ENCODE results near the gene ACAT2. TPM values are rescaled to one million over a fixed set of nuclear protein-coding genes. Genes with fewer than 3 reads are reported as not detected.
A peak's percentile ranks its signal among the peaks of the same experiment; 100 is the strongest.

The ACAT2 gene
- total RNA-seq, 1 experiment from 2014 or later, result 108 TPM

GRCh38 chr6:159760602-159761057 lies 1.2 kb upstream of the ACAT2 start:
- peak overlapping the region; percentile 88 for H3K27ac Mint-ChIP-seq (ENCODE audit: unreplicated experiment)
- no peaks in the 10 kb centered on the region for H3K9me3 Mint-ChIP-seq (ENCODE audit: low read depth, unreplicated experiment)
- intact Hi-C loops (cut with micrococcal nuclease; ENCODE audit: unreplicated experiment), result no loop called here
- DNase-seq, result no peak
- peaks cover 77% of the 10 kb centered on the region for H3K36me3 Mint-ChIP-seq (ENCODE audit: insufficient read depth, unreplicated experiment)
- BruUV-seq (replicated peaks), result no TSS peak
- CTCF ChIA-PET, result no interaction called here
- peak overlapping the region; percentile 99 for H3K4me3 Mint-ChIP-seq (ENCODE audit: low read depth, unreplicated experiment)
- peaks cover 36% of the 10 kb centered on the region for H3K4me1 Mint-ChIP-seq (ENCODE audit: low read depth, unreplicated experiment)
- no peak for TF ChIP-seq CTCF (IDR thresholded peaks at IDR 0.05; ENCODE audit: unreplicated experiment)
- no peaks in the 10 kb centered on the region for H3K27me3 Mint-ChIP-seq (ENCODE audit: unreplicated experiment)

GRCh38 chr6:159761129-159761872 lies 544 bp upstream of the ACAT2 start:
- H3K27me3 Mint-ChIP-seq (ENCODE audit: unreplicated experiment), result no peaks in the 10 kb centered on the region
- H3K4me1 Mint-ChIP-seq (ENCODE audit: low read depth, unreplicated experiment), result peaks cover 36% of the 10 kb centered on the region
- CTCF ChIA-PET, result interaction anchor here (1.0 to 1.1 kb wide), 2 partner anchors 29 to 70 kb away, joined by 3 to 4 read pairs; partner anchors contain the start of gene MRPL18
- intact Hi-C loops (cut with micrococcal nuclease; ENCODE audit: unreplicated experiment), result no loop called here
- peaks cover 77% of the 10 kb centered on the region for H3K36me3 Mint-ChIP-seq (ENCODE audit: insufficient read depth, unreplicated experiment)
- TSS peak; percentile 75 for BruUV-seq (replicated peaks)
- no peak for TF ChIP-seq CTCF (IDR thresholded peaks at IDR 0.05; ENCODE audit: unreplicated experiment)
- peak overlapping the region; percentile 99 for H3K4me3 Mint-ChIP-seq (ENCODE audit: low read depth, unreplicated experiment)
- DNase-seq, result no peak
- peak overlapping the region; percentile 88 for H3K27ac Mint-ChIP-seq (ENCODE audit: unreplicated experiment)
- H3K9me3 Mint-ChIP-seq (ENCODE audit: low read depth, unreplicated experiment), result no peaks in the 10 kb centered on the region

DNA sequence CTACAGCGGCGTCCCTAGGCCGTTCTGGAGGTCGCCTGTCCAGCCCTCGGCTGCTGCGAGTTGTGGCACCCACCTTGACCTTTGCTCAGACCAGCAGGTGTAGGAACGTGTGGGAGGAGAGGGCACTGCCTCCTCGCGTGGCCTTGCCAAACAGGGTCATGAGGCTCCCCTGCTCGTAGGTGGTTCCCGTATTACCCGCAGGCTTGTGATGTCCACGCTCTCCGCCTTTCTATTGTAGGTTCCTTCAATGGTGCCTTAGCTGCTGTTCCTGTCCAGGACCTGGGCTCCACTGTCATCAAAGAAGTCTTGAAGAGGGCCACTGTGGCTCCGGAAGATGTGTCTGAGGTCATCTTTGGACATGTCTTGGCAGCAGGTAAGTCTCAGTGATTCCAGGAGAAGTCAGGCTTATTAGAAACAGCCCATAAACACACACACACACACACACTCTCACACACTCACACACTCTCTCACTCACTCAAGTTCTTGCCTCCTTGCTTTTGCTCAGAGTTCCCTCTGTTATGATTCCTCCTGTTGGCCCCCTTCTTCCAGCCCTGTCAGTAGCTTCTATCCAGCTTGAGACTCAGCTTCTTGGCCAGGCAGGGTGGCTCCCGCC lies 942 bp downstream of the ACAT2 start:
- peaks cover 36% of the 10 kb centered on the region for H3K4me1 Mint-ChIP-seq (ENCODE audit: low read depth, unreplicated experiment)
- intact Hi-C loops (cut with micrococcal nuclease; ENCODE audit: unreplicated experiment), result loop anchor here (1.0 kb wide), 1 partner anchor 69 kb away; the partner anchor contains the start of gene SOD2

GRCh38 chr6:159766906-159767305 lies 5.1 kb downstream of the ACAT2 start:
- CTCF ChIA-PET, result no interaction called here
- TF ChIP-seq CTCF (IDR thresholded peaks at IDR 0.05; ENCODE audit: unreplicated experiment), result no peak
- no peaks in the 10 kb centered on the region for H3K27me3 Mint-ChIP-seq (ENCODE audit: unreplicated experiment)
- H3K4me3 Mint-ChIP-seq (ENCODE audit: low read depth, unreplicated experiment), result no peak overlapping the region
- peaks cover 6% of the 10 kb centered on the region for H3K9me3 Mint-ChIP-seq (ENCODE audit: low read depth, unreplicated experiment)
- no TSS peak for BruUV-seq (replicated peaks)
- no peak overlapping the region for H3K27ac Mint-ChIP-seq (ENCODE audit: unreplicated experiment)
- peaks cover 9% of the 10 kb centered on the region for H3K4me1 Mint-ChIP-seq (ENCODE audit: low read depth, unreplicated experiment)
- intact Hi-C loops (cut with micrococcal nuclease; ENCODE audit: unreplicated experiment), result no loop called here
- peaks cover 79% of the 10 kb centered on the region for H3K36me3 Mint-ChIP-seq (ENCODE audit: insufficient read depth, unreplicated experiment)
- no peak for DNase-seq

More for the DNA sequence above, 942 bp downstream of the ACAT2 start:
- CTCF ChIA-PET, result no interaction called here
- H3K36me3 Mint-ChIP-seq (ENCODE audit: insufficient read depth, unreplicated experiment), result peaks cover 80% of the 10 kb centered on the region
- no TSS peak for BruUV-seq (replicated peaks)
- TF ChIP-seq CTCF (IDR thresholded peaks at IDR 0.05; ENCODE audit: unreplicated experiment), result no peak
- H3K27ac Mint-ChIP-seq (ENCODE audit: unreplicated experiment), result peak overlapping the region; percentile 88
- no peaks in the 10 kb centered on the region for H3K27me3 Mint-ChIP-seq (ENCODE audit: unreplicated experiment)
- no peaks in the 10 kb centered on the region for H3K9me3 Mint-ChIP-seq (ENCODE audit: low read depth, unreplicated experiment)
- peak overlapping the region; percentile 99 for H3K4me3 Mint-ChIP-seq (ENCODE audit: low read depth, unreplicated experiment)
- no peak for DNase-seq

Measured in Calu3 (cell line).